Thyroid gland (tissue), 4 donors: ENCODE data around the gene PLEKHM3.

Experiments used
- POLR2A ChIP-seq, 2 donors: fragments of 450-650 bp; IDR thresholded peaks; one replicate each; pipeline ENCODE4 v1.6.1; 2017; ENCODE audit warnings: antibody characterized with exemption in 2 of 2, mild to moderate bottlenecking in 2 of 2, moderate library complexity in 1 of 2
- TF ChIP-seq, protein P1 (sequence below), 6 experiments: fragments of 200-600 bp in 3 of 6; fragments of 450-650 bp in 3 of 6; sonication (generic) in 3 of 6; IDR thresholded peaks; one replicate each; pipeline ENCODE4 v1.5.1; 2016 to 2019; ENCODE audit warnings: antibody characterized with exemption in 6 of 6, mild to moderate bottlenecking in 2 of 6, inconsistent platforms in 1 of 6, moderate library complexity in 1 of 6

DNA sequence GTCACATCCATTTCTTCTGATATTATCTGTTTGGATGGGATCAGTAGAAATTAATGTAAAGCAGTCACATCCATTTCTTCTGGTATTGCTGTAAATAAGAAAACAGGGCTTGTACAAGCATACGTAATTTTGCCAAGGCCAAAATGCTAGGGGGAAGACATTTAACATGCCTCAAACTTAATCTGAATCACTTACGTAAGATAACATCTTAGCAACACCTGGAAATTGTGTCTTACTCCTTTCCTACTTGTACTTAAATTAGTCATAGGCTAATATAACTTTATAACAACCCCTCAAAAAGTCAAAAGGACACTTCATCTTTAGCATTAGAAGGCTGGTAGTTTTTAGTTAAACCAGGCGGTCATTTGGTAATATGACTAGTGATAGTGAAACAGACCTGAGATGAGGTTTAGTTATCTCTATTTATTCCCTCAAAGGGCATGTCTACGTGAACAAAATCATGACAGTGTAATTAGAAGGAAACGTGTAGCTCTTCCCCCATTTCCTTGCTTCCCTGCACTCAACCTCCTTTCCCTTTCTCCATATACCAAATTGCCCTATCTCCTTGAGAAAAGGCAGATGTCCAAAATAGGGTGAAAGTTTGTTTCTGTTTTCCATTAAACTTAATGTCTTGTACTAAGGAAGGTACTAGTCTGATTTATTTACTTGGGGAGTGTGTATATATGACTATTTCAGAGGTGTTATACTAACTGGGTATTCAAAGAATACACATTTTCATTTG lies 156.3 kb downstream of the PLEKHM3 start:
- TF ChIP-seq, protein P1, sequence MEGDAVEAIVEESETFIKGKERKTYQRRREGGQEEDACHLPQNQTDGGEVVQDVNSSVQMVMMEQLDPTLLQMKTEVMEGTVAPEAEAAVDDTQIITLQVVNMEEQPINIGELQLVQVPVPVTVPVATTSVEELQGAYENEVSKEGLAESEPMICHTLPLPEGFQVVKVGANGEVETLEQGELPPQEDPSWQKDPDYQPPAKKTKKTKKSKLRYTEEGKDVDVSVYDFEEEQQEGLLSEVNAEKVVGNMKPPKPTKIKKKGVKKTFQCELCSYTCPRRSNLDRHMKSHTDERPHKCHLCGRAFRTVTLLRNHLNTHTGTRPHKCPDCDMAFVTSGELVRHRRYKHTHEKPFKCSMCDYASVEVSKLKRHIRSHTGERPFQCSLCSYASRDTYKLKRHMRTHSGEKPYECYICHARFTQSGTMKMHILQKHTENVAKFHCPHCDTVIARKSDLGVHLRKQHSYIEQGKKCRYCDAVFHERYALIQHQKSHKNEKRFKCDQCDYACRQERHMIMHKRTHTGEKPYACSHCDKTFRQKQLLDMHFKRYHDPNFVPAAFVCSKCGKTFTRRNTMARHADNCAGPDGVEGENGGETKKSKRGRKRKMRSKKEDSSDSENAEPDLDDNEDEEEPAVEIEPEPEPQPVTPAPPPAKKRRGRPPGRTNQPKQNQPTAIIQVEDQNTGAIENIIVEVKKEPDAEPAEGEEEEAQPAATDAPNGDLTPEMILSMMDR (IDR thresholded peaks at IDR 0.05), result no peak
- TF ChIP-seq POLR2A (IDR thresholded peaks at IDR 0.05), result no peak
